WTC11 (cell line): Measurements from ENCODE around the gene IL18BP. TPM values are rescaled to one million over a fixed set of nuclear protein-coding genes. Genes with fewer than 3 reads are reported as not detected.

ENCODE experiments used
- ATAC-seq: fragments of 200-7000 bp; cut with Tn5 transposase; 2 replicates; pipeline ENCODE4 v1.10.0; 2021; ENCODE audit warnings: mild to moderate bottlenecking, moderate library complexity
- CTCF ChIA-PET: fragments of 300-600 bp; sonication (Branson Sonifier 250); formaldehyde crosslinking; loops from one replicate; lab custom pipeline; 2021; ENCODE audit warnings: antibody characterized with exemption; lab: Charles Lee
- POLR2A ChIA-PET: fragments of 350-600 bp; sonication (Branson Sonifier 250); formaldehyde crosslinking; loops from one replicate; lab custom pipeline; 2021; ENCODE audit warnings: antibody characterized with exemption; lab: Charles Lee
- DNase-seq: peaks from one replicate; pipeline ENCODE4 v3.0.0; 2021; ENCODE audit warnings: low spot score
- H3K27ac Mint-ChIP-seq: 2 replicates; pipeline ENCODE4 v1.8.0; 2021; ENCODE audit warnings: mixed read lengths
- H3K27me3 Mint-ChIP-seq: 2 replicates; pipeline ENCODE4 v1.8.0; 2021; ENCODE audit warnings: low read depth, mild to moderate bottlenecking, moderate library complexity, mixed read lengths
- H3K36me3 Mint-ChIP-seq: 2 replicates; pipeline ENCODE4 v1.8.0; 2021; ENCODE audit warnings: mixed read lengths
- H3K4me1 Mint-ChIP-seq: 2 replicates; pipeline ENCODE4 v1.8.0; 2022; ENCODE audit warnings: mixed read lengths
- H3K4me3 Mint-ChIP-seq: 2 replicates; pipeline ENCODE4 v1.8.0; 2021; ENCODE audit warnings: mild to moderate bottlenecking, moderate library complexity, mixed read lengths
- H3K9me3 Mint-ChIP-seq: 2 replicates; pipeline ENCODE4 v1.8.0; 2021; ENCODE audit warnings: mixed read lengths
- CREM ChIP-seq: sonication (generic); formaldehyde crosslinking; IDR thresholded peaks from 2 replicates; pipeline ENCODE4 v1.8.1; 2022; ENCODE audit warnings: mild to moderate bottlenecking, missing genetic modification reagents, moderate library complexity
- ELF4 ChIP-seq: sonication (generic); formaldehyde crosslinking; IDR thresholded peaks from 2 replicates; pipeline ENCODE4 v1.8.1; 2022; ENCODE audit warnings: low read depth, mild to moderate bottlenecking, moderate library complexity, missing genetic modification reagents
- GTF2I ChIP-seq: fragments of 250-450 bp; sonication (Bioruptor Pico); conservative IDR thresholded peaks from 2 replicates; pipeline ENCODE4 v1.4.0; 2021; ENCODE audit warnings: mild to moderate bottlenecking
- HMGA2 ChIP-seq: fragments of 250-450 bp; sonication (Bioruptor Pico); IDR thresholded peaks from 2 replicates; pipeline ENCODE4 v1.4.0; 2021; ENCODE audit warnings: mild to moderate bottlenecking, moderate library complexity
- JAZF1 ChIP-seq: fragments of 250-450 bp; sonication (Bioruptor Pico); IDR thresholded peaks from 2 replicates; pipeline ENCODE4 v1.9.0; 2021; ENCODE audit warnings: moderate library complexity, mild to moderate bottlenecking, inconsistent platforms
- MXD4 ChIP-seq: fragments of 250-450 bp; sonication (Bioruptor Pico); IDR thresholded peaks from 2 replicates; pipeline ENCODE4 v1.8.0; 2021; ENCODE audit warnings: mild to moderate bottlenecking, moderate library complexity, borderline replicate concordance
- NFATC4 ChIP-seq: fragments of 250-450 bp; sonication (Bioruptor Pico); IDR thresholded peaks from 2 replicates; pipeline ENCODE4 v1.9.0; 2021; ENCODE audit warnings: mild to moderate bottlenecking
- NR3C1 ChIP-seq: sonication (generic); formaldehyde crosslinking; conservative IDR thresholded peaks from 2 replicates; pipeline ENCODE4 v1.8.1; 2023; ENCODE audit warnings: low read depth, mild to moderate bottlenecking, missing genetic modification reagents
- TEAD4 ChIP-seq: sonication (generic); formaldehyde crosslinking; IDR thresholded peaks from 2 replicates; pipeline ENCODE4 v1.8.0; 2022; ENCODE audit warnings: mild to moderate bottlenecking, missing genetic modification reagents
- TP53 ChIP-seq: sonication (generic); formaldehyde crosslinking; IDR thresholded peaks from 2 replicates; pipeline ENCODE4 v1.8.1; 2023; ENCODE audit warnings: mild to moderate bottlenecking, missing genetic modification reagents
- ZBTB21 ChIP-seq: sonication (generic); formaldehyde crosslinking; IDR thresholded peaks from 2 replicates; pipeline ENCODE4 v1.8.1; 2023; ENCODE audit warnings: mild to moderate bottlenecking, missing genetic modification reagents, borderline replicate concordance
- ZNF671 ChIP-seq: fragments of 250-450 bp; sonication (Bioruptor Pico); IDR thresholded peaks from 2 replicates; pipeline ENCODE4 v1.8.0; 2021; ENCODE audit warnings: mild to moderate bottlenecking
- total RNA-seq: library from RNA; stranded (reverse); gene quantifications from 3 replicates; pipeline ENCODE4 v1.2.3, GENCODE V29; 2021
- TF ChIP-seq, protein P1 (sequence below): fragments of 250-450 bp; sonication (Bioruptor Pico); IDR thresholded peaks from 2 replicates; pipeline ENCODE4 v1.9.0; 2021; ENCODE audit warnings: moderate library complexity, mild to moderate bottlenecking, inconsistent platforms, borderline replicate concordance
- TF ChIP-seq, protein P2 (sequence below): sonication (generic); formaldehyde crosslinking; IDR thresholded peaks from 2 replicates; pipeline ENCODE4 v1.8.1; 2023; ENCODE audit warnings: mild to moderate bottlenecking, missing genetic modification reagents
- TF ChIP-seq, protein P3 (sequence below): sonication (generic); formaldehyde crosslinking; IDR thresholded peaks from 2 replicates; pipeline ENCODE4 v1.8.1; 2022; ENCODE audit warnings: mild to moderate bottlenecking, missing genetic modification reagents, moderate library complexity, borderline replicate concordance
- TF ChIP-seq, protein P4 (sequence below): sonication (generic); formaldehyde crosslinking; conservative IDR thresholded peaks from 2 replicates; pipeline ENCODE4 v1.8.1; 2023; ENCODE audit warnings: mild to moderate bottlenecking, low read depth, missing genetic modification reagents, moderate library complexity
- TF ChIP-seq, protein P5 (sequence below): sonication (generic); formaldehyde crosslinking; IDR thresholded peaks from 2 replicates; pipeline ENCODE4 v1.8.0; 2023; ENCODE audit warnings: missing genetic modification reagents
- TF ChIP-seq, protein P6 (sequence below): fragments of 250-450 bp; sonication (Bioruptor Pico); IDR thresholded peaks from 2 replicates; pipeline ENCODE4 v1.8.0; 2021; ENCODE audit warnings: mild to moderate bottlenecking
- TF ChIP-seq, protein P7 (sequence below): sonication (generic); formaldehyde crosslinking; IDR thresholded peaks from 2 replicates; pipeline ENCODE4 v1.8.0; 2022; ENCODE audit warnings: mild to moderate bottlenecking, missing genetic modification reagents
- TF ChIP-seq, protein P8 (sequence below): sonication (generic); formaldehyde crosslinking; conservative IDR thresholded peaks from 2 replicates; pipeline ENCODE4 v1.8.1; 2022; ENCODE audit warnings: mild to moderate bottlenecking, missing genetic modification reagents

IL18BP gene
- total RNA-seq, 1 experiment from 2014 or later: 17.3 TPM

DNA sequence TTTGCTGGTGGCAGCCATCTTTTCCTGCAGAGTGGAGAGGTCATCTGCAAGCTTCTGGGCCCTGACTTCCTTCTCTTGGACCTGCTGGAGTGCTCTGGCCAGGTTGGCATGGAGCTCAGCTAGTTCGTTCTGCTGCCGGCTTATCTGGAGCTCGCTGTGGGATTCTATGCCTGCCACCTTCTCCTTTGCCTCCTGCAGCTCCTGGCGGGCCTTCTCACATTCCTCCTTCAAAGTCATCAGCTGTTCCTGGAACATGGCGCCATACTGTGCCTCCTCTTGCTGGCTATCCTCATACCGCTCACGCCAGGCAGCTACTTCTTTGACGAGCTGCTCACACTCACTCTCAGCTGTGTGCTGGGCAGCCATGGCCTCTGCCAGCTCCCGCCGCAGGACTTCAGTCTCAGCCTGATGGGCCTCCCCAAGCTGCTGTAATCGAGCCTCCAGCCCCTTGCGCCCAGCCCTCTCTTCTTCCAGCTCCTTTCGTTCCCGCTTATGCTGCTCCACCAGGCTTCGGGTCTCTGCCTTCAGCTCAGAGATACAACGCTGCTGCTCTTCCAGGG, 16.1 kb downstream of the IL18BP start:
- Mint-ChIP-seq H3K4me1 (no peaks in the 10 kb centered on the region), H3K4me3 (no peak overlapping the region), H3K9me3 (no peaks in the 10 kb centered on the region), H3K27me3 (no peaks in the 10 kb centered on the region), H3K27ac (no peak overlapping the region; the same call in 1 of the 2 replicates), H3K36me3 (peaks cover 66% of the 10 kb centered on the region)
- CTCF ChIA-PET: interaction anchor here (1.2 to 3.6 kb wide), 7 partner anchors 8 to 76 kb away, joined by 3 to 47 read pairs (median 8); no protein-coding TSS in a partner anchor
- POLR2A ChIA-PET: interaction anchor here (0.8 kb wide), 1 partner anchor 15 kb away, joined by 3 read pairs; no protein-coding TSS in a partner anchor
- TF ChIP-seq GTF2I (CRISPR knock-in tag) (no peak), HMGA2 (CRISPR knock-in tag) (no peak), ZBTB21 (no peak), ELF4 (no peak), CREM (CRISPR knock-in tag) (no peak), NR3C1 (CRISPR knock-in tag) (no peak), TP53 (no peak), JAZF1 (no peak), NFATC4 (CRISPR knock-in tag) (no peak), MXD4 (no peak), ZNF671 (CRISPR knock-in tag) (no peak), TEAD4 (CRISPR knock-in tag) (no peak)
- TF ChIP-seq, protein P1, sequence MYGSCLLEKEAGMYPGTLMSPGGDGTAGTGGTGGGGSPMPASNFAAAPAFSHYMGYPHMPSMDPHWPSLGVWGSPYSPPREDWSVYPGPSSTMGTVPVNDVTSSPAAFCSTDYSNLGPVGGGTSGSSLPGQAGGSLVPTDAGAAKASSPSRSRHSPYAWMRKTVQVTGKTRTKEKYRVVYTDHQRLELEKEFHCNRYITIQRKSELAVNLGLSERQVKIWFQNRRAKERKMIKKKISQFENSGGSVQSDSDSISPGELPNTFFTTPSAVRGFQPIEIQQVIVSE (CRISPR knock-in tag): no peak
- TF ChIP-seq, protein P2, sequence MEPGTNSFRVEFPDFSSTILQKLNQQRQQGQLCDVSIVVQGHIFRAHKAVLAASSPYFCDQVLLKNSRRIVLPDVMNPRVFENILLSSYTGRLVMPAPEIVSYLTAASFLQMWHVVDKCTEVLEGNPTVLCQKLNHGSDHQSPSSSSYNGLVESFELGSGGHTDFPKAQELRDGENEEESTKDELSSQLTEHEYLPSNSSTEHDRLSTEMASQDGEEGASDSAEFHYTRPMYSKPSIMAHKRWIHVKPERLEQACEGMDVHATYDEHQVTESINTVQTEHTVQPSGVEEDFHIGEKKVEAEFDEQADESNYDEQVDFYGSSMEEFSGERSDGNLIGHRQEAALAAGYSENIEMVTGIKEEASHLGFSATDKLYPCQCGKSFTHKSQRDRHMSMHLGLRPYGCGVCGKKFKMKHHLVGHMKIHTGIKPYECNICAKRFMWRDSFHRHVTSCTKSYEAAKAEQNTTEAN (CRISPR knock-in tag): no peak
- TF ChIP-seq, protein P3, sequence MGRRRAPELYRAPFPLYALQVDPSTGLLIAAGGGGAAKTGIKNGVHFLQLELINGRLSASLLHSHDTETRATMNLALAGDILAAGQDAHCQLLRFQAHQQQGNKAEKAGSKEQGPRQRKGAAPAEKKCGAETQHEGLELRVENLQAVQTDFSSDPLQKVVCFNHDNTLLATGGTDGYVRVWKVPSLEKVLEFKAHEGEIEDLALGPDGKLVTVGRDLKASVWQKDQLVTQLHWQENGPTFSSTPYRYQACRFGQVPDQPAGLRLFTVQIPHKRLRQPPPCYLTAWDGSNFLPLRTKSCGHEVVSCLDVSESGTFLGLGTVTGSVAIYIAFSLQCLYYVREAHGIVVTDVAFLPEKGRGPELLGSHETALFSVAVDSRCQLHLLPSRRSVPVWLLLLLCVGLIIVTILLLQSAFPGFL (CRISPR knock-in tag): no peak
- TF ChIP-seq, protein P4, sequence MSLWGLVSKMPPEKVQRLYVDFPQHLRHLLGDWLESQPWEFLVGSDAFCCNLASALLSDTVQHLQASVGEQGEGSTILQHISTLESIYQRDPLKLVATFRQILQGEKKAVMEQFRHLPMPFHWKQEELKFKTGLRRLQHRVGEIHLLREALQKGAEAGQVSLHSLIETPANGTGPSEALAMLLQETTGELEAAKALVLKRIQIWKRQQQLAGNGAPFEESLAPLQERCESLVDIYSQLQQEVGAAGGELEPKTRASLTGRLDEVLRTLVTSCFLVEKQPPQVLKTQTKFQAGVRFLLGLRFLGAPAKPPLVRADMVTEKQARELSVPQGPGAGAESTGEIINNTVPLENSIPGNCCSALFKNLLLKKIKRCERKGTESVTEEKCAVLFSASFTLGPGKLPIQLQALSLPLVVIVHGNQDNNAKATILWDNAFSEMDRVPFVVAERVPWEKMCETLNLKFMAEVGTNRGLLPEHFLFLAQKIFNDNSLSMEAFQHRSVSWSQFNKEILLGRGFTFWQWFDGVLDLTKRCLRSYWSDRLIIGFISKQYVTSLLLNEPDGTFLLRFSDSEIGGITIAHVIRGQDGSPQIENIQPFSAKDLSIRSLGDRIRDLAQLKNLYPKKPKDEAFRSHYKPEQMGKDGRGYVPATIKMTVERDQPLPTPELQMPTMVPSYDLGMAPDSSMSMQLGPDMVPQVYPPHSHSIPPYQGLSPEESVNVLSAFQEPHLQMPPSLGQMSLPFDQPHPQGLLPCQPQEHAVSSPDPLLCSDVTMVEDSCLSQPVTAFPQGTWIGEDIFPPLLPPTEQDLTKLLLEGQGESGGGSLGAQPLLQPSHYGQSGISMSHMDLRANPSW: no peak
- TF ChIP-seq, protein P5, sequence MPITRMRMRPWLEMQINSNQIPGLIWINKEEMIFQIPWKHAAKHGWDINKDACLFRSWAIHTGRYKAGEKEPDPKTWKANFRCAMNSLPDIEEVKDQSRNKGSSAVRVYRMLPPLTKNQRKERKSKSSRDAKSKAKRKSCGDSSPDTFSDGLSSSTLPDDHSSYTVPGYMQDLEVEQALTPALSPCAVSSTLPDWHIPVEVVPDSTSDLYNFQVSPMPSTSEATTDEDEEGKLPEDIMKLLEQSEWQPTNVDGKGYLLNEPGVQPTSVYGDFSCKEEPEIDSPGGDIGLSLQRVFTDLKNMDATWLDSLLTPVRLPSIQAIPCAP (CRISPR knock-in tag): no peak
- TF ChIP-seq, protein P6, sequence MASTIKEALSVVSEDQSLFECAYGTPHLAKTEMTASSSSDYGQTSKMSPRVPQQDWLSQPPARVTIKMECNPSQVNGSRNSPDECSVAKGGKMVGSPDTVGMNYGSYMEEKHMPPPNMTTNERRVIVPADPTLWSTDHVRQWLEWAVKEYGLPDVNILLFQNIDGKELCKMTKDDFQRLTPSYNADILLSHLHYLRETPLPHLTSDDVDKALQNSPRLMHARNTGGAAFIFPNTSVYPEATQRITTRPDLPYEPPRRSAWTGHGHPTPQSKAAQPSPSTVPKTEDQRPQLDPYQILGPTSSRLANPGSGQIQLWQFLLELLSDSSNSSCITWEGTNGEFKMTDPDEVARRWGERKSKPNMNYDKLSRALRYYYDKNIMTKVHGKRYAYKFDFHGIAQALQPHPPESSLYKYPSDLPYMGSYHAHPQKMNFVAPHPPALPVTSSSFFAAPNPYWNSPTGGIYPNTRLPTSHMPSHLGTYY: no peak
- TF ChIP-seq, protein P7, sequence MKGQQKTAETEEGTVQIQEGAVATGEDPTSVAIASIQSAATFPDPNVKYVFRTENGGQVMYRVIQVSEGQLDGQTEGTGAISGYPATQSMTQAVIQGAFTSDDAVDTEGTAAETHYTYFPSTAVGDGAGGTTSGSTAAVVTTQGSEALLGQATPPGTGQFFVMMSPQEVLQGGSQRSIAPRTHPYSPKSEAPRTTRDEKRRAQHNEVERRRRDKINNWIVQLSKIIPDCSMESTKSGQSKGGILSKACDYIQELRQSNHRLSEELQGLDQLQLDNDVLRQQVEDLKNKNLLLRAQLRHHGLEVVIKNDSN: no peak
- TF ChIP-seq, protein P8, sequence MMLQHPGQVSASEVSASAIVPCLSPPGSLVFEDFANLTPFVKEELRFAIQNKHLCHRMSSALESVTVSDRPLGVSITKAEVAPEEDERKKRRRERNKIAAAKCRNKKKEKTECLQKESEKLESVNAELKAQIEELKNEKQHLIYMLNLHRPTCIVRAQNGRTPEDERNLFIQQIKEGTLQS (CRISPR knock-in tag): no peak
- no peak for ATAC-seq
- no peak for DNase-seq
